KG1 (cell line): ENCODE data around the gene DDX23.
"Not testable (repeated sequence)": the region's sequence is repeated elsewhere in the genome, so short reads cannot be mapped to it uniquely, and the experiment has no call there.

Source experiments
- DNase-seq: peaks from one replicate; lab custom pipeline; 2025; lab: John Stamatoyannopoulos, UW

Gene DDX23

GRCh38 chr12:48851883-48852733, at the start of gene DDX23:
Gene DDX23, minus strand, starts transcription at chr12:48852163. Its CDS starts 6,381 bp downstream, at chr12:48845782.
- peak; percentile 97 for DNase-seq

- no peak for DNase-seq
Observed at GRCh38 chr12:48901278-48901677, 49.3 kb upstream of the DDX23 start.

- no peak for DNase-seq
Observed at GRCh38 chr12:48899651-48900050, 47.7 kb upstream of the DDX23 start.

- DNase-seq, result no peak
Observed at GRCh38 chr12:48894271-48894670, 42.3 kb upstream of the DDX23 start.

- DNase-seq, result peak; percentile 12
Observed at GRCh38 chr12:48890657-48891418, 38.9 kb upstream of the DDX23 start.

GRCh38 chr12:48889679-48890078, 37.7 kb upstream of the DDX23 start:
- no peak for DNase-seq

GRCh38 chr12:48883305-48884161, 31.6 kb upstream of the DDX23 start:
- DNase-seq, result no peak

GRCh38 chr12:48882972-48883304, 31.0 kb upstream of the DDX23 start:
- DNase-seq, result no peak

GRCh38 chr12:48882315-48882687, 30.3 kb upstream of the DDX23 start:
- no peak for DNase-seq

- no peak for DNase-seq
Observed at GRCh38 chr12:48881686-48882314, 29.8 kb upstream of the DDX23 start.

GRCh38 chr12:48880647-48881046, 28.7 kb upstream of the DDX23 start:
- DNase-seq, result no peak

- DNase-seq, result no peak
Observed at GRCh38 chr12:48878548-48878947, 26.6 kb upstream of the DDX23 start.

- no peak for DNase-seq
Observed at GRCh38 chr12:48875944-48876515, 24.1 kb upstream of the DDX23 start.

GRCh38 chr12:48873534-48873933, 21.6 kb upstream of the DDX23 start:
- not testable (repeated sequence) for DNase-seq

- DNase-seq, result no peak
Observed at GRCh38 chr12:48873096-48873495, 21.1 kb upstream of the DDX23 start.

- no peak for DNase-seq
Observed at GRCh38 chr12:48869191-48869590, 17.2 kb upstream of the DDX23 start.

- no peak for DNase-seq
Observed at GRCh38 chr12:48868451-48868850, 16.5 kb upstream of the DDX23 start.

GRCh38 chr12:48866052-48866711, 14.2 kb upstream of the DDX23 start:
- no peak for DNase-seq

GRCh38 chr12:48865281-48866051, 13.5 kb upstream of the DDX23 start, which contains the start of gene RND1:
Gene RND1, minus strand, starts transcription at chr12:48865870. Its CDS starts 103 bp downstream, at chr12:48865767.
- peak; percentile 66 for DNase-seq

- no peak for DNase-seq
Observed at GRCh38 chr12:48863291-48863690, 11.3 kb upstream of the DDX23 start.
